Measurements from ENCODE around the gene PSMD2.
"Not testable (repeated sequence)": the region's sequence is repeated elsewhere in the genome, so short reads cannot be mapped to it uniquely, and the experiment has no call there.

Gene PSMD2

GRCh38 chr3:184261854-184262763 is 36.9 kb upstream of the PSMD2 start:
- no peak for TF ChIP-seq POLR2A (IDR thresholded peaks at IDR 0.05; ENCODE audit: low read depth, low read length)
- FAIRE-seq (peak; percentile 30), DNase-seq (ENCODE audit: insufficient read length, low spot score) (peak; percentile 98)

GRCh38 chr3:184262764-184263179 is 36.3 kb upstream of the PSMD2 start:
- no peak for DNase-seq (ENCODE audit: insufficient read length, low spot score)
- FAIRE-seq, result no peak
- no peak for TF ChIP-seq POLR2A (IDR thresholded peaks at IDR 0.05; ENCODE audit: low read depth, low read length)

GRCh38 chr3:184267249-184267648 is 31.8 kb upstream of the PSMD2 start:
- DNase-seq (ENCODE audit: insufficient read length, low spot score); FAIRE-seq: not testable (repeated sequence)

GRCh38 chr3:184272269-184272668 is 26.8 kb upstream of the PSMD2 start:
- no peak for FAIRE-seq
- TF ChIP-seq POLR2A (IDR thresholded peaks at IDR 0.05; ENCODE audit: low read depth, low read length), result no peak

GRCh38 chr3:184275381-184275701 is 23.7 kb upstream of the PSMD2 start:
- no peak for TF ChIP-seq POLR2A (IDR thresholded peaks at IDR 0.05; ENCODE audit: low read depth, low read length)
- FAIRE-seq, result no peak

More at GRCh38 chr3:184272269-184272668, 26.8 kb upstream of the PSMD2 start:
- DNase-seq (ENCODE audit: insufficient read length, low spot score), result no peak

GRCh38 chr3:184275961-184276910 is 22.8 kb upstream of the PSMD2 start, which contains the start of gene ECE2:
Gene ECE2 (plus strand): TSS chr3:184276022. CDS start chr3:184276154, 132 bp downstream.
- TF ChIP-seq POLR2A (IDR thresholded peaks at IDR 0.05; ENCODE audit: low read depth, low read length), result no peak
- FAIRE-seq (no peak), DNase-seq (ENCODE audit: insufficient read length, low spot score) (no peak)

More at GRCh38 chr3:184275381-184275701, 23.7 kb upstream of the PSMD2 start:
- DNase-seq (ENCODE audit: insufficient read length, low spot score), result no peak

GRCh38 chr3:184277366-184277765 is 21.7 kb upstream of the PSMD2 start:
- TF ChIP-seq POLR2A (IDR thresholded peaks at IDR 0.05; ENCODE audit: low read depth, low read length), result no peak
- no peak for FAIRE-seq
- no peak for DNase-seq (ENCODE audit: insufficient read length, low spot score)

GRCh38 chr3:184282941-184283340 is 16.1 kb upstream of the PSMD2 start:
- DNase-seq (ENCODE audit: insufficient read length, low spot score) (no peak), FAIRE-seq (no peak)
- no peak for TF ChIP-seq POLR2A (IDR thresholded peaks at IDR 0.05; ENCODE audit: low read depth, low read length)

- TF ChIP-seq POLR2A (IDR thresholded peaks at IDR 0.05; ENCODE audit: low read depth, low read length), result no peak
- FAIRE-seq, result no peak
- DNase-seq (ENCODE audit: insufficient read length, low spot score), result no peak
These were observed 15.4 kb upstream of the PSMD2 start for GRCh38 chr3:184283681-184284080.

- no peak for TF ChIP-seq POLR2A (IDR thresholded peaks at IDR 0.05; ENCODE audit: low read depth, low read length)
- peak; percentile 86 for FAIRE-seq
- DNase-seq (ENCODE audit: insufficient read length, low spot score), result peak; percentile 96
These were observed 14.3 kb upstream of the PSMD2 start for GRCh38 chr3:184284696-184285095.

GRCh38 chr3:184289426-184289938 is 9.6 kb upstream of the PSMD2 start:
- DNase-seq (ENCODE audit: insufficient read length, low spot score) (peak; percentile 75), FAIRE-seq (peak; percentile 89)
- TF ChIP-seq POLR2A (IDR thresholded peaks at IDR 0.05; ENCODE audit: low read depth, low read length), result no peak

- FAIRE-seq (no peak), DNase-seq (ENCODE audit: insufficient read length, low spot score) (no peak)
- no peak for TF ChIP-seq POLR2A (IDR thresholded peaks at IDR 0.05; ENCODE audit: low read depth, low read length)
These were observed 8.7 kb upstream of the PSMD2 start for GRCh38 chr3:184290331-184290730.

GRCh38 chr3:184291044-184291737 is 7.8 kb upstream of the PSMD2 start:
- DNase-seq (ENCODE audit: insufficient read length, low spot score) (no peak), FAIRE-seq (no peak)
- TF ChIP-seq POLR2A (IDR thresholded peaks at IDR 0.05; ENCODE audit: low read depth, low read length), result no peak

All from H54 (cell line).